GM13976 (cell line): ENCODE results near the gene ALKBH8.
"Not testable (repeated sequence)": the region's sequence is repeated elsewhere in the genome, so short reads cannot be mapped to it uniquely, and the experiment has no call there.

Experiments
- DNase-seq: peaks from one replicate; pipeline ENCODE4 v3.0.0; 2012; ENCODE audit warnings: low spot score
- CTCF ChIP-seq: IDR thresholded peaks from 2 replicates; pipeline ENCODE4 v1.5.1; 2012; ENCODE audit warnings: borderline replicate concordance, mild to moderate bottlenecking; ENCODE audit not compliant: insufficient read depth; ENCODE audit errors: extremely low read depth, missing control alignments, control extremely low read depth
- in situ Hi-C: fragments of 300-500 bp; cut with MboI; formaldehyde crosslinking; loops from one replicate; pipeline ENCODE4 v1.12.0; 2022; ENCODE audit warnings: low sequenced_read_pairs, mixed read lengths, inconsistent platforms; ENCODE audit not compliant: unreplicated experiment

ALKBH8 gene

GRCh38 chr11:107468596-107468995, 96.9 kb downstream of the ALKBH8 start:
- no peak for TF ChIP-seq CTCF
- in situ Hi-C loops, result no loop called here
- DNase-seq, result no peak

- no peak for TF ChIP-seq CTCF
- in situ Hi-C loops, result no loop called here
- DNase-seq, result no peak
These were observed 97.8 kb downstream of the ALKBH8 start for GRCh38 chr11:107467696-107468095.

GRCh38 chr11:107466275-107466866, 99.2 kb downstream of the ALKBH8 start:
- in situ Hi-C loops, DNase-seq: not testable (repeated sequence)

GRCh38 chr11:107457558-107458271, 107.8 kb downstream of the ALKBH8 start, which contains the start of gene CWF19L2:
TSS of gene CWF19L2 (minus strand) at chr11:107457825. CDS start at chr11:107457816, 9 bp downstream.
- peak; percentile 79 for DNase-seq
- no peak for TF ChIP-seq CTCF
- in situ Hi-C loops, result no loop called here

- in situ Hi-C loops, result no loop called here
- DNase-seq, result no peak
- TF ChIP-seq CTCF, result no peak
These were observed 108.4 kb downstream of the ALKBH8 start for GRCh38 chr11:107457205-107457557.

- in situ Hi-C loops, result no loop called here
- TF ChIP-seq CTCF, result no peak
- no peak for DNase-seq
These were observed 111.8 kb downstream of the ALKBH8 start for GRCh38 chr11:107453594-107454286.
